GM12878 (cell line): ENCODE measurements around the gene LGALS3.

Source experiments
- CBX5 ChIP-seq: sonication (generic); IDR thresholded peaks from 2 replicates; pipeline ENCODE4 v1.6.1; 2016; ENCODE audit warnings: low read depth, moderate library complexity, mild to moderate bottlenecking, inconsistent platforms
- KDM1A ChIP-seq: fragments of 200-600 bp; sonication (generic); IDR thresholded peaks from 2 replicates; pipeline ENCODE4 v1.6.1; 2016; ENCODE audit warnings: borderline replicate concordance
- SMC3 ChIP-seq: IDR thresholded peaks from 2 replicates; pipeline ENCODE4 v1.6.1; 2011; ENCODE audit warnings: low read length, improper control_type of control experiment, borderline replicate concordance

DNA sequence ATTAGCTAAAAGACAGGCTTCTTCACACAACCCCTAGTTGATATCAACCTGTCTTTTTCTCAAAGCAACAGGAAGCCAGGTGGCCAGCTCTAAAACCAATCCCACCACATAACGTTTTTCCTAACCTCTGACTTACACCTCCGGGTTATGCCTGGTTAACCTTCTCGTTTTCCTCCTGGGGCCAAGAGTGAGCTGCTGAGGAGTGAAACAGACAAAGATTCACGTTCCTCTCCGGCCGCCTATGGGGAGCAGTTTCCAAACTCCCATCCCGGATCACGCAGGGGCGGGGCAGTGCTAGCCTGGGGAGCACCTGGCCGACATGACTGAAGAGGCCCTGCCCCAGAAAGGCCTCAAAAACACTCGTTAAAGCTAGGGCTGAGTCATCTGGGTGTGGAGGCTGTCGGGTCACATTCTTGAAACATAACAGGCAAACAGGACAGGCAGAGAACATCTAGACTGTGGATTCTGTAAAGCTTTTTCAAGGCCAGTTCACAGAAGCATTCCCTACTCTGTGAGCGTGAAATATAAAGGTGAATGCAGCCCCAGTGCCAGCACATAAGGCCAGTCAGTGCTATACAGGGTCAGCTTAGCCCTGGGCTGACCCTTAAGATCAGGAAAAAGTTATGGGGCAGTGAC is 25.9 kb upstream of the LGALS3 start:
- no peak for TF ChIP-seq KDM1A
- TF ChIP-seq SMC3 = no peak
- no peak; the same call in 1 of the 2 replicates for TF ChIP-seq CBX5
